ENCODE measurements around the gene CTXN1.

Gene CTXN1

DNA sequence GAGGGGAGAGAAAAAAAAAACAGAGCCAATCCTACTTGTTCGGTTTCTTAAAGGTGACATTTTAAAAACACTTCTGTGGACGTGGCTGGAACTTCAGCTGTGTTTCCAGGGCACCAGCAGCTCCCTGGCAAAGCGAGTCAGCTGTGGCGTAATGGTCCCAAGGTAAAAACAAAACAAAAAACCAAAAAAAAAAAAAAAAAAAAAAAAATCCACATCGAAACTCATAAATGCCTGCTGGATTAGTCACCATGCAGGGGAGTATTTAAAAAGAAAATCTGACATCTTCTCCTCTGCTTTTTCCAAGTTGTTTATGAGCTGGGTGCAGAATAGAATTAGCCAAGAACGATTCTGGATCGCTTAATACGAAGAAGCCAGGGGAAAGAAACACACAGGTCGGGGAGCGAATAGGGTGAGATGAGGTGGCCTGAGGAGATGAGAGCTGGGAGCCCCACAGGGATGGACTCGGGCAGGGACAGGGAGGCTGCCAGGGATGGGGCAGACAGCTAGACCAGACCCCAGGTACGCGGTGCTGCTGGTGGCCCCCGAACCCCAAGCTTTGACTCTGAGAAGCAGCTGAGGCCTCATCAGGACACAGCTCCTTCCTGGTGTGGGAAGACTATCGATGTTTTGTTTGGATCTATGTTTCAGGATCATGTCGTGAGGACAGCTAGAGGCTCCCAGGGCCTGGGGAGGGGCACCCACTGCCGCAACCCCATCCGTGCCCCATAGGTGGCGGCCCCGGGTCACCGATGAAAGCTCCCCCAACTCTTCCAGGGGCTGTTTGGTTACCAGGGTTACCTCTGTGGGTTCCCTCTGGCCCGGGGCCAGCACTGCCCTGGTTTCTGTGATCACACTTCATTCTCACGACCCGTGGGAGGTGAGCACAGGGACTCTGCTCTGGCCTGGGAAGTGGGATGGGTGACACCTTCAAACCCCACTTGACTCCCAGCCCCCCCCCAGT, 3.1 kb upstream of the CTXN1 start:
- Histone ChIP-seq H4K91ac (ENCODE audit: low read length) (no peak overlapping the region), H3K9ac (ENCODE audit: low read length) (peak overlapping the region; percentile 90), H3K9me3 (ENCODE audit: control insufficient read depth, low read length) (no peaks in the 10 kb centered on the region), H3K23ac (ENCODE audit: low read length in 2 of 2) (no peak overlapping the region), H3K27ac (ENCODE audit: low read length, poor library complexity, severe bottlenecking) (peak overlapping the region; percentile 76), H3K18ac (ENCODE audit: low read depth in 1 of 2, low read length in 2 of 2) (peak overlapping the region in 1 of 2 experiments; percentile 50), H3K79me1 (replicated peaks; ENCODE audit: low read length, poor library complexity, severe bottlenecking) (peaks cover 10% of the 10 kb centered on the region), H3K27me3 (ENCODE audit: control insufficient read depth in 1 of 2, insufficient read depth in 1 of 2, low read length in 2 of 2) (no peaks in the 10 kb centered on the region), H3K4me3 (ENCODE audit: insufficient read depth in 1 of 2, low read depth in 1 of 2, low read length in 2 of 2) (peak overlapping the region in 1 of 2 experiments; percentile 56), H3K4me2 (ENCODE audit: low read length, poor library complexity, severe bottlenecking) (peak overlapping the region; percentile 18), H3K4ac (ENCODE audit: low read depth in 1 of 2, low read length in 2 of 2) (no peak overlapping the region), H2BK5ac (ENCODE audit: low read depth, low read length, poor library complexity, severe bottlenecking) (no peak overlapping the region), H3K36me3 (ENCODE audit: control insufficient read depth in 1 of 2, insufficient read depth in 2 of 2, low read depth in 1 of 2, low read length in 2 of 2) (peaks cover 37 to 60% of the 10 kb centered on the region in 2 experiments), H3K14ac (ENCODE audit: low read length in 2 of 2) (no peak overlapping the region), H2AK5ac (ENCODE audit: low read length, severe bottlenecking) (peak overlapping the region; percentile 54), H2AFZ (ENCODE audit: low read depth, low read length) (no peak overlapping the region), H2BK12ac (ENCODE audit: low read length in 2 of 2) (no peak overlapping the region), H3K4me1 (ENCODE audit: control insufficient read depth, insufficient read depth, low read depth, low read length) (peaks cover 42% of the 10 kb centered on the region), H4K8ac (ENCODE audit: low read length) (no peak overlapping the region), H2BK120ac (ENCODE audit: low read depth, low read length) (no peak overlapping the region), H2BK15ac (ENCODE audit: low read depth, poor library complexity, severe bottlenecking) (peak overlapping the region; percentile 4)
- peak; percentile 80 for DNase-seq
- WGBS = 61% methylated on average over 23 of the region's 24 CpGs

DNA sequence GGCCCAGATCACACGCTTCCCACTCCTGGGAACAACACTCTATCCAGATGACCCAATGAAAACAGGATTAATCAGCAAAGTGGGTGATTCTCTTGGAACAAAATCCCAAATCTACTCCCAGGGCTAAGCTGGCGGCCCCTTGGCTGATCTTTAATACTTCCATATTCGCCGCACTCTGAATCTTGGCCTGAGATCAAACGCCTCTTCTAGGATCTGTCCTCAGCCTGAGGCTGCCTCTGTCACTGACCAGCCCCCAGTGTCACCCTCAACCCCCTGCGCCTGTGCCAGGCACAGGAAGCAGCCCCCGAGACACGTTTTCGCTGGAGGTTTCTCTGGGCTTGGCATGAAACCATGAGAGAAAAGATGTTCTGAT, 2.4 kb upstream of the CTXN1 start:
- no peak overlapping the region for H2BK5ac ChIP-seq (ENCODE audit: low read depth, low read length, poor library complexity, severe bottlenecking)
- no peak overlapping the region for H4K91ac ChIP-seq (ENCODE audit: low read length)
- no peak overlapping the region for H2BK15ac ChIP-seq (ENCODE audit: low read depth, poor library complexity, severe bottlenecking)
- H3K14ac ChIP-seq (ENCODE audit: low read length in 2 of 2) = no peak overlapping the region
- H3K27me3 ChIP-seq (ENCODE audit: control insufficient read depth in 1 of 2, insufficient read depth in 1 of 2, low read length in 2 of 2) = no peaks in the 10 kb centered on the region
- peaks cover 31 to 60% of the 10 kb centered on the region in 2 experiments for H3K36me3 ChIP-seq (ENCODE audit: control insufficient read depth in 1 of 2, insufficient read depth in 2 of 2, low read depth in 1 of 2, low read length in 2 of 2)
- no peak overlapping the region for H3K4me2 ChIP-seq (ENCODE audit: low read length, poor library complexity, severe bottlenecking)
- peak overlapping the region in 1 of 2 experiments; percentile 52 for H3K4me3 ChIP-seq (ENCODE audit: insufficient read depth in 1 of 2, low read depth in 1 of 2, low read length in 2 of 2)
- no peak overlapping the region for H3K18ac ChIP-seq (ENCODE audit: low read depth in 1 of 2, low read length in 2 of 2)
- no peak overlapping the region for H2AFZ ChIP-seq (ENCODE audit: low read depth, low read length)
- no peaks in the 10 kb centered on the region for H3K9me3 ChIP-seq (ENCODE audit: control insufficient read depth, low read length)
- peaks cover 13% of the 10 kb centered on the region for H3K79me1 ChIP-seq (replicated peaks; ENCODE audit: low read length, poor library complexity, severe bottlenecking)
- H3K27ac ChIP-seq (ENCODE audit: low read length, poor library complexity, severe bottlenecking) = peak overlapping the region; percentile 48
- peaks cover 46% of the 10 kb centered on the region for H3K4me1 ChIP-seq (ENCODE audit: control insufficient read depth, insufficient read depth, low read depth, low read length)
- no peak overlapping the region for H3K4ac ChIP-seq (ENCODE audit: low read depth in 1 of 2, low read length in 2 of 2)
- H2BK120ac ChIP-seq (ENCODE audit: low read depth, low read length) = no peak overlapping the region
- 90% methylated on average over 8 of the region's 9 CpGs for WGBS
- H2AK5ac ChIP-seq (ENCODE audit: low read length, severe bottlenecking) = no peak overlapping the region
- no peak overlapping the region for H4K8ac ChIP-seq (ENCODE audit: low read length)
- DNase-seq = no peak
- H3K23ac ChIP-seq (ENCODE audit: low read length in 2 of 2) = no peak overlapping the region
- H2BK12ac ChIP-seq (ENCODE audit: low read length in 2 of 2) = no peak overlapping the region
- peak overlapping the region; percentile 90 for H3K9ac ChIP-seq (ENCODE audit: low read length)

DNA sequence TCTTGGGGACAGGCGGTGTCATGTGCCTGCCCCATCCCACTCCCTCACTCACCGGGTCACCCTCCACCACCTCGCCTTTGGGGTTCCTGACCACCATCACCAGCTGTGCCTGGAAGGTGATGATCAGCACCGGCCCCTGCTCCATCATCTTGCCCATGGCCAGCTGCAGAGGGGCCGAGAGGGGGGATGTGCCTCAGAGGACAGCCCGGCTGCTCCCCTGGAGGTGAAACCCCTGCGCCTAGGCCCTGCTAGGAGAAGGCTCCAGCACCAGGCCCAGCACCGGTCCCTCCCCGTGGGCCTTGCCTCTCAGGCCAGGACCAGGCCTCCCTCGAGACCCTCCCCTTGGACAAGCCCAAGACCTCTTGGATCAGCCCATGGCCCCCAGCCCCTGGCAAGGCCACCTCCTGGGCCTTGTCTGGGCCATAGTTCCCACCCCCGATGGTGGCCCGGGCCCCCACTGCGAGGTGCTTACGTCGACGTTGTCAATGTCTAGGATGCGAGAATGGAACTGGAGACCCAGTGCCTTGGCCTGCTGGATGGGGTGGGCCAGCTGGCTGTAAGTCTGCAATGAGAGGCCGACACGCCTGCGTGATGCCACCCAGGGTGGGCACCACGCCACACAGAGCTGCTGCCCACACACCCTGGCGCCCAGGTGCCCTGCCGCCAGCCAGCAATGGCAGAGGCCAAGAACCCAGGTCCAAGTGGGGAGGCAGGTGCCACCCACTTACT, 1.8 kb upstream of the CTXN1 start:
- peaks cover 44% of the 10 kb centered on the region for H3K4me1 ChIP-seq (ENCODE audit: control insufficient read depth, insufficient read depth, low read depth, low read length)
- H3K9me3 ChIP-seq (ENCODE audit: control insufficient read depth, low read length) = no peaks in the 10 kb centered on the region
- WGBS = 94% methylated on average over 23 of the region's 23 CpGs
- no peak overlapping the region for H3K23ac ChIP-seq (ENCODE audit: low read length in 2 of 2)
- no peak overlapping the region for H2BK12ac ChIP-seq (ENCODE audit: low read length in 2 of 2)
- no peak overlapping the region for H3K4me2 ChIP-seq (ENCODE audit: low read length, poor library complexity, severe bottlenecking)
- peak overlapping the region in 1 of 2 experiments; percentile 52 for H3K4me3 ChIP-seq (ENCODE audit: insufficient read depth in 1 of 2, low read depth in 1 of 2, low read length in 2 of 2)
- no peak overlapping the region for H3K18ac ChIP-seq (ENCODE audit: low read depth in 1 of 2, low read length in 2 of 2)
- H4K91ac ChIP-seq (ENCODE audit: low read length) = peak overlapping the region; percentile 3
- no peak overlapping the region for H3K27ac ChIP-seq (ENCODE audit: low read length, poor library complexity, severe bottlenecking)
- no peak overlapping the region for H2BK15ac ChIP-seq (ENCODE audit: low read depth, poor library complexity, severe bottlenecking)
- H2AFZ ChIP-seq (ENCODE audit: low read depth, low read length) = no peak overlapping the region
- no peak overlapping the region for H4K8ac ChIP-seq (ENCODE audit: low read length)
- no peak for DNase-seq
- H3K4ac ChIP-seq (ENCODE audit: low read depth in 1 of 2, low read length in 2 of 2) = no peak overlapping the region
- no peak overlapping the region for H2BK5ac ChIP-seq (ENCODE audit: low read depth, low read length, poor library complexity, severe bottlenecking)
- H3K27me3 ChIP-seq (ENCODE audit: control insufficient read depth in 1 of 2, insufficient read depth in 1 of 2, low read length in 2 of 2) = no peaks in the 10 kb centered on the region
- peaks cover 18% of the 10 kb centered on the region for H3K79me1 ChIP-seq (replicated peaks; ENCODE audit: low read length, poor library complexity, severe bottlenecking)
- peak overlapping the region; percentile 90 for H3K9ac ChIP-seq (ENCODE audit: low read length)
- no peak overlapping the region for H2AK5ac ChIP-seq (ENCODE audit: low read length, severe bottlenecking)
- no peak overlapping the region for H3K14ac ChIP-seq (ENCODE audit: low read length in 2 of 2)
- H3K36me3 ChIP-seq (ENCODE audit: control insufficient read depth in 1 of 2, insufficient read depth in 2 of 2, low read depth in 1 of 2, low read length in 2 of 2) = peaks cover 31 to 60% of the 10 kb centered on the region in 2 experiments
- H2BK120ac ChIP-seq (ENCODE audit: low read depth, low read length) = no peak overlapping the region

All from mesenchymal stem cell (in vitro differentiated cells and primary cell).